ENCODE data around the gene MRPL1. TPM values are rescaled to one million over a fixed set of nuclear protein-coding genes. Genes with fewer than 3 reads are reported as not detected.

Gene MRPL1
- total RNA-seq, 1 experiment from 2014 or later, result 18.3 TPM

- Histone ChIP-seq H3K27me3 (ENCODE audit: control insufficient read depth, insufficient read depth, low read length) (no peaks in the 10 kb centered on the region), H3K4me1 (ENCODE audit: control insufficient read depth, insufficient read depth, low read length) (no peaks in the 10 kb centered on the region; the same call in 1 of the 2 replicates), H3K9me3 (ENCODE audit: control insufficient read depth, insufficient read depth, low read depth, low read length) (no peaks in the 10 kb centered on the region), H3K27ac (ENCODE audit: low read length) (no peak overlapping the region), H3K4me3 (ENCODE audit: low read depth in 2 of 2, low read length in 2 of 2) (no peak overlapping the region), H3K36me3 (ENCODE audit: control insufficient read depth, insufficient read depth, low read length) (no peaks in the 10 kb centered on the region)
- in situ Hi-C loops (cut with HindIII; ENCODE audit: low pct_unique_long_range_greater_than_20kb, low sequenced_read_pairs), result no loop called here
- DNase-seq (ENCODE audit: low read depth, low spot score) (no peak), ATAC-seq (no peak)
- intact Hi-C loops (cut with micrococcal nuclease; ENCODE audit: unreplicated experiment), result no loop called here
- ChIA-PET CTCF (no interaction called here), POLR2A (no interaction called here)
- TF ChIP-seq TCF7L2 (IDR thresholded peaks at IDR 0.05; ENCODE audit: low read depth, low read length) (no peak), CTCF (IDR thresholded peaks at IDR 0.05) (no peak), REST (IDR thresholded peaks at IDR 0.05; ENCODE audit: insufficient read depth in 1 of 2, low read depth in 2 of 2, low read length in 1 of 2) (no peak), SIN3A (IDR thresholded peaks at IDR 0.05; ENCODE audit: borderline replicate concordance, insufficient read depth, low read depth, low read length) (no peak), POLR2AphosphoS5 (IDR thresholded peaks at IDR 0.05; ENCODE audit: low read depth, low read length) (no peak)
- BruUV-seq (replicated peaks), result no TSS peak
These were observed 67.6 kb downstream of the MRPL1 start for GRCh38 chr4:77930154-77930639.

- in situ Hi-C loops (cut with HindIII; ENCODE audit: low pct_unique_long_range_greater_than_20kb, low sequenced_read_pairs) (no loop called here), intact Hi-C loops (cut with micrococcal nuclease; ENCODE audit: unreplicated experiment) (no loop called here)
- Histone ChIP-seq H3K27me3 (ENCODE audit: control insufficient read depth, insufficient read depth, low read length) (no peaks in the 10 kb centered on the region), H3K27ac (ENCODE audit: low read length) (no peak overlapping the region), H3K36me3 (ENCODE audit: control insufficient read depth, insufficient read depth, low read length) (no peaks in the 10 kb centered on the region), H3K4me3 (ENCODE audit: low read depth in 2 of 2, low read length in 2 of 2) (no peak overlapping the region), H3K9me3 (ENCODE audit: control insufficient read depth, insufficient read depth, low read depth, low read length) (no peaks in the 10 kb centered on the region), H3K4me1 (ENCODE audit: control insufficient read depth, insufficient read depth, low read length) (no peaks in the 10 kb centered on the region; the same call in 1 of the 2 replicates)
- POLR2A ChIA-PET, result no interaction called here
- CTCF ChIA-PET, result no interaction called here
- DNase-seq (ENCODE audit: low read depth, low spot score) (no peak), ATAC-seq (no peak)
- no TSS peak for BruUV-seq (replicated peaks)
- TF ChIP-seq CTCF (IDR thresholded peaks at IDR 0.05) (no peak), POLR2AphosphoS5 (IDR thresholded peaks at IDR 0.05; ENCODE audit: low read depth, low read length) (no peak), REST (IDR thresholded peaks at IDR 0.05; ENCODE audit: insufficient read depth in 1 of 2, low read depth in 2 of 2, low read length in 1 of 2) (no peak), TCF7L2 (IDR thresholded peaks at IDR 0.05; ENCODE audit: low read depth, low read length) (no peak), SIN3A (IDR thresholded peaks at IDR 0.05; ENCODE audit: borderline replicate concordance, insufficient read depth, low read depth, low read length) (no peak)
These were observed 68.2 kb downstream of the MRPL1 start for GRCh38 chr4:77930876-77931275.

Measured in Panc1 (cell line).